Measurements from ENCODE around the gene PDE6B.

DNA sequence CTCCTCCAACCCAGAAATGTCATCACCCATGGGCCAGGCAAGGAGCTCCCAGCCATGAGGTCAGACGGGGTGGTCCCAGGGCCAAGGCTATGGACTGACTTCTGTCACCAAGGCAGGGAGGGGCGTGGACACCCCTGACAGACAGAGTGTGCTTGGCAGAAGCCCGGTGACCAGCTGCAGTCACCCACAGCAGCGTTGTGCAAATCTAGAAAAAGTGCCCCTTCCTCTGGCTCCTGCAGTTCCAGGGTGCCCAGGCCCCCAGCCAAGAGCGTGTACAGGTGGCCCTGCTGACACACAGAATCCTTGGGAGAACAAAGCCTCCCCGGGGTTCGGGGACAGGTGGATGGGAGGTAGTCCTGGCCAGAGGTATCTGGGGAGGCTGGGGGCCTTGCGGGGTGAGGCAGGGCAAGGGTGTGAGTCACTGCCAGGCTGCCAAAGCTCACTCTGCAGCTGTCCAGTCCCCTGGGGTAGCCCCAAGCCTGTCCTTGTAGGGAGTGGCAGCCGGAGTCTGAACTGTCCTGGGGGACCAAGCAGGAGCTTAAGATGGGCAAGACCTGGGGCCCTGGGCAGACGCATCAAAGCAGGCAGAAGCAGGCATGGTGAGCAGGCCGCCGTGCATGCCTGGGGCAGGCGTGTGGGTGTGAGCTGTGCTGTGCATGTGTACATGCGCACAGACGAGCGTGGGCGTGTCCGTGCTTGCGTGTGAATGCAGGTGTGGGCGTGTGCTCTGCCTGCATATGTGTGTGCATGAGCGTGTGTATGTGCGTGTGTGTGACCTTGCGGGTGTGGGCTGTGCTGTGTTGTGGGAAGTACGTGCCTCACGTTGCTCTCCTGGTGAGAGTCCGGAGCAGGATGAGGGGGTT, 52.3 kb downstream of the PDE6B start:
- TF ChIP-seq, protein P1, sequence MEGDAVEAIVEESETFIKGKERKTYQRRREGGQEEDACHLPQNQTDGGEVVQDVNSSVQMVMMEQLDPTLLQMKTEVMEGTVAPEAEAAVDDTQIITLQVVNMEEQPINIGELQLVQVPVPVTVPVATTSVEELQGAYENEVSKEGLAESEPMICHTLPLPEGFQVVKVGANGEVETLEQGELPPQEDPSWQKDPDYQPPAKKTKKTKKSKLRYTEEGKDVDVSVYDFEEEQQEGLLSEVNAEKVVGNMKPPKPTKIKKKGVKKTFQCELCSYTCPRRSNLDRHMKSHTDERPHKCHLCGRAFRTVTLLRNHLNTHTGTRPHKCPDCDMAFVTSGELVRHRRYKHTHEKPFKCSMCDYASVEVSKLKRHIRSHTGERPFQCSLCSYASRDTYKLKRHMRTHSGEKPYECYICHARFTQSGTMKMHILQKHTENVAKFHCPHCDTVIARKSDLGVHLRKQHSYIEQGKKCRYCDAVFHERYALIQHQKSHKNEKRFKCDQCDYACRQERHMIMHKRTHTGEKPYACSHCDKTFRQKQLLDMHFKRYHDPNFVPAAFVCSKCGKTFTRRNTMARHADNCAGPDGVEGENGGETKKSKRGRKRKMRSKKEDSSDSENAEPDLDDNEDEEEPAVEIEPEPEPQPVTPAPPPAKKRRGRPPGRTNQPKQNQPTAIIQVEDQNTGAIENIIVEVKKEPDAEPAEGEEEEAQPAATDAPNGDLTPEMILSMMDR (IDR thresholded peaks at IDR 0.05): no peak
- TF ChIP-seq ZFX (IDR thresholded peaks at IDR 0.05; ENCODE audit: borderline replicate concordance): no peak
